ENCODE data around the gene SLC5A2. TPM values are rescaled to one million over a fixed set of nuclear protein-coding genes. Genes with fewer than 3 reads are reported as not detected.

Gene SLC5A2
- total and polyA plus RNA-seq, 2 of the 13 experiments (the other 11 are each of a cell fraction or from before 2014, with no cell fraction given): 0.24 to 0.97 TPM

DNA sequence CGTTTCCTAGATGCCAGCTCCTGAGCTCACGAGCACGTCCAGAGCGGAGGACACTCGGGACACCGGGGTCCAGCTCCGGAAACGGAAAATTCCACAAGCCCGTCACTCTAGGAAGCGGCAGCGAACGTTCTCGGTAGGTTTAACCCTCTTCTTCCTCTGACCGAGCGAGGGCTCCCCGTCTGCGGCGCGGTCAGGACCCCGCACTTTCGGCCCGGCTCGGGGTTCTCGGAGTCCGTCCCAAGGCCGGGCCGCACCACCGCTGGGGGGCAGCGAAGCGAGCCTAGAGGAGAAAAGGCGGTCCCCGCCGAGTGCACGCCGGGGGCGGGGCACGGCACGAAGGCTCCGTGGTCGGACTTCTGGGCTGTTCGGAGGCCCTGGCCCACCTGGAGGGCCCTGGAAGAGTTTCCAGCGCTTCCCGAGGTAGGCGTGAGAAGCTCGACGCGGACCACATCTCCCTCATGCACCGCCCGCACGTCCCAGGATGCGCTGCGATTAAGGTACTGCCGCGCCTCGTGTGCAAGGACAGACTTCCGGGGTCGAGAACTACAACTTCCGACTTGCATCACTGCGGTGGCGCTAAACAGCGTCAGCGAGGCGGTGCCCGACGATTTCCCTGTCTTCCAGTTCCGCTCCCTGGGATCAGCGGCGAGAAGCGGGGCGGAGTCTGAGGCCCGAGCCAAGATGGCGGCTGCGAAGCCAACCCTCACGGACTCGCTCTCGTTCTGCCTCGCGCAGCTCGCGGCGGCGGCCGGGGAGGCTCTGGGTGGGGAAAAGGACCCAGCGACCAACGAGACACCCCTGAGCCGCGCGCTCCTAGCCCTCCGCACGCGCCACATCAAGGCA lies 23.9 kb upstream of the SLC5A2 start, which contains the start of gene ARMC5 (continued):
- TF ChIP-seq, protein P1, sequence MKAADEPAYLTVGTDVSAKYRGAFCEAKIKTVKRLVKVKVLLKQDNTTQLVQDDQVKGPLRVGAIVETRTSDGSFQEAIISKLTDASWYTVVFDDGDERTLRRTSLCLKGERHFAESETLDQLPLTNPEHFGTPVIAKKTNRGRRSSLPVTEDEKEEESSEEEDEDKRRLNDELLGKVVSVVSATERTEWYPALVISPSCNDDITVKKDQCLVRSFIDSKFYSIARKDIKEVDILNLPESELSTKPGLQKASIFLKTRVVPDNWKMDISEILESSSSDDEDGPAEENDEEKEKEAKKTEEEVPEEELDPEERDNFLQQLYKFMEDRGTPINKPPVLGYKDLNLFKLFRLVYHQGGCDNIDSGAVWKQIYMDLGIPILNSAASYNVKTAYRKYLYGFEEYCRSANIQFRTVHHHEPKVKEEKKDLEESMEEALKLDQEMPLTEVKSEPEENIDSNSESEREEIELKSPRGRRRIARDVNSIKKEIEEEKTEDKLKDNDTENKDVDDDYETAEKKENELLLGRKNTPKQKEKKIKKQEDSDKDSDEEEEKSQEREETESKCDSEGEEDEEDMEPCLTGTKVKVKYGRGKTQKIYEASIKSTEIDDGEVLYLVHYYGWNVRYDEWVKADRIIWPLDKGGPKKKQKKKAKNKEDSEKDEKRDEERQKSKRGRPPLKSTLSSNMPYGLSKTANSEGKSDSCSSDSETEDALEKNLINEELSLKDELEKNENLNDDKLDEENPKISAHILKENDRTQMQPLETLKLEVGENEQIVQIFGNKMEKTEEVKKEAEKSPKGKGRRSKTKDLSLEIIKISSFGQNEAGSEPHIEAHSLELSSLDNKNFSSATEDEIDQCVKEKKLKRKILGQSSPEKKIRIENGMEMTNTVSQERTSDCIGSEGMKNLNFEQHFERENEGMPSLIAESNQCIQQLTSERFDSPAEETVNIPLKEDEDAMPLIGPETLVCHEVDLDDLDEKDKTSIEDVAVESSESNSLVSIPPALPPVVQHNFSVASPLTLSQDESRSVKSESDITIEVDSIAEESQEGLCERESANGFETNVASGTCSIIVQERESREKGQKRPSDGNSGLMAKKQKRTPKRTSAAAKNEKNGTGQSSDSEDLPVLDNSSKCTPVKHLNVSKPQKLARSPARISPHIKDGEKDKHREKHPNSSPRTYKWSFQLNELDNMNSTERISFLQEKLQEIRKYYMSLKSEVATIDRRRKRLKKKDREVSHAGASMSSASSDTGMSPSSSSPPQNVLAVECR (CRISPR knock-in tag; IDR thresholded peaks at IDR 0.05; ENCODE audit: borderline replicate concordance): peak; percentile 96
- TF ChIP-seq HMG20A (CRISPR knock-in tag; IDR thresholded peaks at IDR 0.05; ENCODE audit: borderline replicate concordance) (no peak), ATF1 (CRISPR knock-in tag; IDR thresholded peaks at IDR 0.05) (peak; percentile 95), CENPT (CRISPR knock-in tag; IDR thresholded peaks at IDR 0.05; ENCODE audit: low read depth) (peak; percentile 95), IKZF1 (IDR thresholded peaks at IDR 0.05) (no peak), ZNF577 (CRISPR knock-in tag; IDR thresholded peaks at IDR 0.05; ENCODE audit: borderline replicate concordance, low read depth) (peak; percentile 49; the same call in 1 of the 2 replicates), CEBPB (IDR thresholded peaks at IDR 0.05; ENCODE audit: borderline replicate concordance, low read depth, low read length) (peak; percentile 93), MAZ (IDR thresholded peaks at IDR 0.05; ENCODE audit: borderline replicate concordance, low read depth, low read length) (no peak; the same call in 1 of the 2 replicates), MAZ (CRISPR knock-in tag; IDR thresholded peaks at IDR 0.05; ENCODE audit: low read depth) (peak; percentile 74), ZNF280D (CRISPR knock-in tag; IDR thresholded peaks at IDR 0.05) (peak; percentile 85; the same call in 1 of the 2 replicates), BCL3 (CRISPR knock-in tag; IDR thresholded peaks at IDR 0.05) (peak; percentile 94), ZNF496 (CRISPR knock-in tag; IDR thresholded peaks at IDR 0.05; ENCODE audit: insufficient replicate concordance) (no peak), SYNCRIP (IDR thresholded peaks at IDR 0.05; ENCODE audit: insufficient read depth, low read depth, low read length) (no peak), GLI4 (CRISPR knock-in tag; IDR thresholded peaks at IDR 0.05; ENCODE audit: borderline replicate concordance) (peak; percentile 70; the same call in 1 of the 2 replicates), ZNF296 (CRISPR knock-in tag; conservative IDR thresholded peaks at IDR 0.05) (no peak), ZNF292 (CRISPR knock-in tag; IDR thresholded peaks at IDR 0.05; ENCODE audit: borderline replicate concordance, low read depth) (no peak)
- TF ChIP-seq, protein P2, sequence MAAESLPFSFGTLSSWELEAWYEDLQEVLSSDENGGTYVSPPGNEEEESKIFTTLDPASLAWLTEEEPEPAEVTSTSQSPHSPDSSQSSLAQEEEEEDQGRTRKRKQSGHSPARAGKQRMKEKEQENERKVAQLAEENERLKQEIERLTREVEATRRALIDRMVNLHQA (CRISPR knock-in tag; IDR thresholded peaks at IDR 0.05): no peak
- TF ChIP-seq, protein P3, sequence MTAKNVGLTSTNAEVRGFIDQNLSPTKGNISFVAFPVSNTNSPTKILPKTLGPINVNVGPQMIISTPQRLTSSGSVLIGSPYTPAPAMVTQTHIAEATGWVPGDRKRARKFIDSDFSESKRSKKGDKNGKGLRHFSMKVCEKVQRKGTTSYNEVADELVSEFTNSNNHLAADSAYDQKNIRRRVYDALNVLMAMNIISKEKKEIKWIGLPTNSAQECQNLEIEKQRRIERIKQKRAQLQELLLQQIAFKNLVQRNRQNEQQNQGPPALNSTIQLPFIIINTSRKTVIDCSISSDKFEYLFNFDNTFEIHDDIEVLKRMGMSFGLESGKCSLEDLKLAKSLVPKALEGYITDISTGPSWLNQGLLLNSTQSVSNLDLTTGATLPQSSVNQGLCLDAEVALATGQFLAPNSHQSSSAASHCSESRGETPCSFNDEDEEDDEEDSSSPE (CRISPR knock-in tag; IDR thresholded peaks at IDR 0.05): peak; percentile 94
